ENCODE measurements around the gene MISFA.

- TF ChIP-seq REST (IDR thresholded peaks at IDR 0.05; ENCODE audit: insufficient read depth in 1 of 2, low read depth in 2 of 2, low read length in 1 of 2) (no peak), POLR2AphosphoS5 (IDR thresholded peaks at IDR 0.05; ENCODE audit: low read depth, low read length) (no peak), CTCF (IDR thresholded peaks at IDR 0.05) (no peak), SIN3A (IDR thresholded peaks at IDR 0.05; ENCODE audit: borderline replicate concordance, insufficient read depth, low read depth, low read length) (no peak), TCF7L2 (IDR thresholded peaks at IDR 0.05; ENCODE audit: low read depth, low read length) (no peak)
These were observed 19.3 kb upstream of the MISFA start for GRCh38 chr11:18580113-18580766.
